HG02884 (cell line): ENCODE results near the gene TLE1.
"Not testable (repeated sequence)": the region's sequence is repeated elsewhere in the genome, so short reads cannot be mapped to it uniquely, and the experiment has no call there.

Source experiments
- ATAC-seq: cut with Tn5 transposase; IDR thresholded peaks from one replicate; pipeline ENCODE4 v1.9.1; 2021; ENCODE audit warnings: mild to moderate bottlenecking, moderate library complexity; ENCODE audit not compliant: unreplicated experiment

The TLE1 gene

DNA sequence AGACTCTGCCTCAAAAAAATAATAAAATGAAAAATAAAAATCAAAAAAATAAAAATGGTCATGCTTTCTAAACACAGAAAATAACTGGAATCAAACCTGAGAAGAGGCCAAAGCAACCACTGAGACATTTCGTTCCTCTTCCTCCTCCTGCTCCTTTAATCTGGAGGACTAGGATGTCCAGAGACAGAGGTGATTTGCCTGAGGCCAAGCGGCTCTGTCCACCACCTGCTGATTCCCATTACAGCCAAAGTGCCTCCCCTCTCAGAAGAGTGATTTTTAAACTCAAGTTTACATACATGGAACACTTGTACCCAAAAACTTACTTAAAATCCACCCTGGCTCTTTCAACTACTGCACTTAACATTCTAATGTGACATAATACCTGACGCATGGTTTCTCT lies 65.6 kb downstream of the TLE1 start:
- ATAC-seq, result no peak

DNA sequence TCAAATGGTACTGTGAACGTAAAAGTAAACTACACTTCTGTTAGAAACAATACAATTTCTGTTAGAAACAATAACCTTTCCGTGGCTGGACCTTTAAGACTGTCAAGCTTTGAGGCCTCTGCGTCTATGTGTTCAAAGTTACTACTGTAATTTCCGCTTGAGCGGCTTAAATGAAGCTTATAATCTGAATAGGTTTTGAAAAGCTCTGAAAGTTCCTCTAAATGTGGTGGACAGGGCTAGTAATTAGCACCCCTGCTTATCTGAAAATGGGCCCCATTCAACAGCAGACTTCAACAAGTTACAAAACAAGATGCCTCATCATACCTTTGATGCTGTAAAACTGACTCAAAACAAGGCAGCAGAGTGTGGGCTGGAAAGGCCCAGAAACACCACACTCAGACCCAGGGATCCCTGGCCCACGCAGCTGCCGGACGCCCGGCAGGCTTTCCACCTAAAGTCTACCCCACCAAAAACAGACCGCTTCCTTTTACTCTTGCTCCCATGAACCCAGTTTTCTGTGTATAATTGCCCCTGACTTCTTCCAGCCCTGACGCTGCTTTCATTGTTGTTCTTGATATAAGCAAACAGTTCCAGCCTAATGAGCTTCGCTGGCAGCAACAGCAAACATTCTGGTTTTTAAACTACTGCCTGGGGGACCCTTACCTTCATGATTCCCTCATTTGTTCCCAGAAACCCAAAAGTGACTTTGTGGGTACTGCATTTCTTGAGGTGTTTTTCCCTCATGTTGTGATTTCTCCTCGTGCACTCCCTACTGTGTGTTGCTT lies 66.7 kb downstream of the TLE1 start:
- no peak for ATAC-seq

- ATAC-seq, result no peak
These were observed 67.5 kb downstream of the TLE1 start for GRCh38 chr9:81621785-81622259.

DNA sequence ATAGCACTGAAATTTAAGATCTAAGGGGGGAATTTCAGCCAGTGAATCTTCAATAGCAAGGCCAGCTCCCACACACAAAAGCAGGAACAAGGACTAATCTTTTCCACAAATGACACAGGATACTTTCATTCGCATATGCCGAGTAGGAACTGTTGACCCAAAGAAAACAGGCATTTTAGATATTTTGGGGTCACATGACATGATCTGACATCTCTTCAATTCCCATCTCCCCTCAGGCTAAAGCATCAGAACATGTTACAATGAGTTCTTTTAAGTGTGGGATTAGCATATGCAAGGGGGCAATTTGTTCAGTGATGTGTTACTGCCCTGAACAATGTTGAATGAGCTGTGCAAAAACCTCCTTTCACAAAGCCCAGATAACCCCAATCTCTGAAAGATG lies 68.2 kb downstream of the TLE1 start:
- ATAC-seq, result no peak

DNA sequence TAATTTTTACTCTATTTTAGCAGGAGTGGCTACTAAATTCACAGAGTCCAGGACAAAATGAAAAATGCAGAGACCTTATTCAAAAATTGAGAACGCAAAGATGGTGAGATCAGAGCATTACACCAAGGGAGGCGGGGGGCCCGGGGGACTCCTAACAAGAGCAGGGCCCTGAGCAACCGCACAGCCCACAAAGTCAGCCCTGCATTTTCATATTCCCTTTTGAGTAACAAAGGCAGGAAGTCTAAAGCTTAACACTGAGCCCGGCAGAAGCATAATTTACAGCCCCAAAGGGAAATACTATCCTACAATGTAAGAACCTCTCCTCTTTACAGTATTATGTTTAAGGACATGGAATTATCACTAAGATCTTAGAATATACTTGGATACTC lies 69.4 kb downstream of the TLE1 start:
- peak; percentile 48 for ATAC-seq

GRCh38 chr9:81619353-81620001 lies 69.9 kb downstream of the TLE1 start:
- peak; percentile 43 for ATAC-seq

- ATAC-seq, result no peak
These were observed 70.4 kb downstream of the TLE1 start for GRCh38 chr9:81618923-81619322.

DNA sequence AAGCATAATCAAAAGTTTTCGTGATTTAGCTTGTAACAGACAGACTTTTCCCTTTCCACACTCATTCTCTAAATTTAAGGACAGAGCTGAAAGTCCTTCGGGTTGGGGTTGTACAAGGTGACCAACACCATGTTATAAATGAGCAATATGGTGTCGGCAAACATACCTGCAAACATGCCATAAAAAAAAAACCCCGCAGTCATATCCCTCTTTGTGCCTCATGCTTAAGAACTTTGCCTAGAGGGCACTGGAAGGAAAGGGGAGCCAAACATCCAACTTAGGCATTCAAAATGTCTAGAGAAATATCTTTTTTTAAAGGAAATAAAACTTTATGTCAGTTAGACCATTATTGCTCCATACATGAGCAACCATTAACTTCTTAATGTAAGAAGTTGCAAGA lies 73.2 kb downstream of the TLE1 start:
- no peak for ATAC-seq

DNA sequence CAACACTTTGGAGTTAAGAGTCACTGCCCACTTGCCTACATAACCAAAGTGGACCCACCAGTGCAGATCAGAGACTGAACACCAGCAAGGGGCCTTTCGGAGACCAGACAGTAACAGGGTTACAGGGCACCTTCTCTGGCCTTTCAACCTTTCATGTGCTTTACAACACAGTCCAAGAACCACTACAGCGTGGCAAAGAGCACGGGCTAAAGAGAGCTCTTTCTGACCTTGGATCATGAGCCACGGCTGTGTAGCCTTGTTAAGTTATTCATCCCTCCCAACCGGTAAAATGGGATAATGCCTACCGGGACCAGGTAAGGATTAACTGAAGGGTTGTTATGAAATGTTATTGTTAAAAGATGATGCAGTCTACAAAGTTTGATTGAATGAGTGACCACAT lies 75.0 kb downstream of the TLE1 start:
- no peak for ATAC-seq

GRCh38 chr9:81613002-81613812 lies 76.1 kb downstream of the TLE1 start:
- no peak for ATAC-seq

- no peak for ATAC-seq
These were observed 77.7 kb downstream of the TLE1 start for GRCh38 chr9:81611664-81612063.

- no peak for ATAC-seq
These were observed 78.6 kb downstream of the TLE1 start for GRCh38 chr9:81610740-81611107.

- peak; percentile 50 for ATAC-seq
These were observed 79.3 kb downstream of the TLE1 start for GRCh38 chr9:81609782-81610739.

- no peak for ATAC-seq
These were observed 81.1 kb downstream of the TLE1 start for GRCh38 chr9:81608289-81608657.

DNA sequence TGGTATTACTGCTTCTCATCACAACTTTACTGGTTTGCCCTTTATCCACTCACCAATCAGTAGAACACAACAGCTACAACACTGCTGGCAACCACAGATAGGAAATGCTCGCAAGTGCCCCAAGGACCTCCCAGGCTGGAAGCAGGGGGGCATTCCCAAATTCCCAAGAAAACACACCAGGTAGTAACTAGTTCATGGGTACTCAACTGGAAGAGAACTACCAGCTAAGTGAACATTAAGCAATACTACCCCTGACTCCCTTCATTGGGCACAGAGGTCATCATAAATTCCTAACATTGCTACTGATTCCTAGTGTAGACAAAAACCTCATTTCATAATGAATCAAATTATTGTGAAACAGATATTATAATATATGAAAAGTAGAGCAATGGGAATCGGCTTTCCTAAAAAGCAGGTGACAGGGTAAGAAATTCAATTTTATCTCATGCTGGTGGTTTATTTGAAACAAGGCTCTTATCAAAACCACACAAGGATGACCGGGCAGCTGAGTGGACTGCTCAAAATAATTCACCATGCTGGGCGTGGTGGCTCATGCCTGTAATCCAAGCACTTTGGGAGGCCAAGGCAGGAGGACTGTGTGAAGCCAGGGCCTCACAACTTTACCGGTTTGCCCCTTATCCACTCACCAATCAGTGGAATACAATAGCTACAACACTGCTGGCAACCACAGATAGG lies 81.6 kb downstream of the TLE1 start:
- ATAC-seq, result no peak

DNA sequence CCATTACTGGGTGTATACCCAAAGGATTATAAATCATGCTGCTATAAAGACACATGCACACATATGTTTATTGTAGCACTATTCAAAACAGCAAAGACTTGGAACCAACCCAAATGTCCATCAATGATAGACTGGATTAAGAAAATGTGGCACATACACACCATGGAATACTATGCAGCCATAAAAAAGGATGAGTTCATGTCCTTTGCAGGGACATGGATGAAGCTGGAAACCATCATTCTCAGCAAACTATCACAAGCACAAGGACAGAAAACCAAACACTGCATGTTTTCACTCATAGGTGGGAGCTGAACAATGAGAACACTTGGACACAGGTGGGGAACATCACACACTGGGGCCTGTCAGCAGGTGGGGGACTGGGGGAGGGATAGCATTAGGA lies 83.1 kb downstream of the TLE1 start:
- ATAC-seq, result not testable (repeated sequence)

DNA sequence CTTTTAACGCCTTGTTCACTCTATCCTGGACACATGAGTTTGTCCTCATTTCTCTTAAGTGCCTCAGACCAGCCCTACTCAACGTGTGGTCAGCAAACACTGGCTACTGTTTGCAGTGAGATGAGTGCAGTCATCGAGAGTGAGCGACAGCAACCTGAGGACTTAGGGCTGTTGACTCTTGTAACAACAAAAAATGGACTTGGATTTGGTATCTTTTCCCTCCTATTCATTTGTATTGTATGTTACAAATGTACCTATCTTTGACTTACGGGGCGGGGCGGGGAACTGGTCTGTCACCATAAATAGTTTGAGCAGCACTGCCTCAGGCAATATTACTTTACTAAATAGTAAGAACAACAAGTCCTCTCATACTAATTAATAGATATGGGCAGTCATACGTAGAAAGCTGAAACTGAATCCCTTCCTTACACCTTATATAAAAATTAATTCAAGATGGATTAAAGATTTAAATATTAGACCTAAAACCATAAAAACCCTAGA lies 84.1 kb downstream of the TLE1 start:
- ATAC-seq, result no peak

DNA sequence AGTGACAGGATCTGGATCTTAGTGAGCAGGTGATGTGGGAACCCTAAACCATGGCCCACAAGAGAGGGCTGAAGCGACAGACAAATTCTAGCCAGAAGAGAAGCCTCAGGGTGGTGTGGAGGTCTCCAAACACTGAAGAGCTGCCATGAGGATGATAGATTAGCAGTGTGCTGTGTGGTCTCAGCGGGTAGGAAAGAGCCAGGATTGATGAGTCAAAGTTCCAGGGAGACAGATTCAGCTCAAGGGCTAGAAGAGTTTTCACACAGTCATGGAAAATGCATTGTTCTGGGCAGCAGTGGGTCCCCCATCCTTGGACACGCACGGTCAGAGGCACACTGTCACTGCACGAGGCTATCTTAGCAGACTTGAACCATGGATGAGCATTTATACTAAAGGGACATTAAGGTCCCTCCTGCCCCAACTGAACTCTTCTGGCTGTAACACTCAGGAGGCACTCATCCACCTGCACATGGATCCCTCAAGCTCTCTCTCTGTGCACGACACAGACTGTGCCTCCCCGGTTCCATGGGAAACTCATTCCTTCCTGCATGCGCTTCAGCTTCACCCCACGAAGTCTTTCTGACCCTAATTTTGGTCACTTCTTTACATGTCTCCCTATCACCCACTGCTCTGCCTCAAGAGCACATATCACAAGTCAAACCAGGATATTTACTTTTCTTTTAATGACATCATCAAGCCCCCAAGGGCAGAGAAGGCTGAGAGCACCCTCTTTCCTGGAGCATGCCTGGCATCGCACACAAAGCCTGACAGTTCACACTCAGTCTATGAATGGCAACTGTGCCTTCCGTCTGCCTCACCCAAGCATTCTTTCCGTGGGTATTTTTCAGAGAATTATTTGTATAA lies 84.8 kb downstream of the TLE1 start:
- ATAC-seq, result no peak
